ENCODE measurements around the gene SIL1. TPM values are rescaled to one million over a fixed set of nuclear protein-coding genes. Genes with fewer than 3 reads are reported as not detected.

SIL1 gene
- total RNA-seq, 1 experiment from 2014 or later, result 10.7 TPM

DNA sequence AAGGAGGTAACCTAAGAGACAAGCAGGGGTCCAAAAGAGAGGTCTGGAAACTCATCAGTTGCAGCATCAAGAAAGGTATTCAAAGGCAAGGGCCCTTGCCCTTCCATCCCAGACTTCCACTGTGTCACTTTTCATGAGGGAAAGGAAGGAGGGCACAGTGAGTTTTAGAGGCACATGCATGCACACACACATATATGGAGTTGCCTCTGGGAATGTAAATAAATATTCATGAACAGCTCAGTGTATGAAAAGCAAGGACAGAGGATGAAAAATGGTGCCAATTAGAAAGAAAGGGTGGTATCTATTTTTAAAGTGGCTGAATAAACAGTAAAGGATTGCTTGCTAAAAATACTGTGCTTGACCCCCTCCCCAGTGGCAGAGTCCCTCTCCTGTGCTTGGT is 217.7 kb downstream of the SIL1 start:
- H3K36me3 Mint-ChIP-seq, result no peaks in the 10 kb centered on the region
- POLR2A ChIA-PET, result no interaction called here

More for the DNA sequence above, 217.7 kb downstream of the SIL1 start:
- Mint-ChIP-seq H3K4me1 (peaks cover 20% of the 10 kb centered on the region), H3K4me3 (no peak overlapping the region), H3K9me3 (no peaks in the 10 kb centered on the region), H3K27me3 (ENCODE audit: low read depth) (no peaks in the 10 kb centered on the region; the same call in 1 of the 2 replicates), H3K27ac (no peak overlapping the region)
- DNase-seq (ENCODE audit: low spot score) (no peak), ATAC-seq (no peak)
- CTCF ChIA-PET, result no interaction called here
- TF ChIP-seq, protein P1, sequence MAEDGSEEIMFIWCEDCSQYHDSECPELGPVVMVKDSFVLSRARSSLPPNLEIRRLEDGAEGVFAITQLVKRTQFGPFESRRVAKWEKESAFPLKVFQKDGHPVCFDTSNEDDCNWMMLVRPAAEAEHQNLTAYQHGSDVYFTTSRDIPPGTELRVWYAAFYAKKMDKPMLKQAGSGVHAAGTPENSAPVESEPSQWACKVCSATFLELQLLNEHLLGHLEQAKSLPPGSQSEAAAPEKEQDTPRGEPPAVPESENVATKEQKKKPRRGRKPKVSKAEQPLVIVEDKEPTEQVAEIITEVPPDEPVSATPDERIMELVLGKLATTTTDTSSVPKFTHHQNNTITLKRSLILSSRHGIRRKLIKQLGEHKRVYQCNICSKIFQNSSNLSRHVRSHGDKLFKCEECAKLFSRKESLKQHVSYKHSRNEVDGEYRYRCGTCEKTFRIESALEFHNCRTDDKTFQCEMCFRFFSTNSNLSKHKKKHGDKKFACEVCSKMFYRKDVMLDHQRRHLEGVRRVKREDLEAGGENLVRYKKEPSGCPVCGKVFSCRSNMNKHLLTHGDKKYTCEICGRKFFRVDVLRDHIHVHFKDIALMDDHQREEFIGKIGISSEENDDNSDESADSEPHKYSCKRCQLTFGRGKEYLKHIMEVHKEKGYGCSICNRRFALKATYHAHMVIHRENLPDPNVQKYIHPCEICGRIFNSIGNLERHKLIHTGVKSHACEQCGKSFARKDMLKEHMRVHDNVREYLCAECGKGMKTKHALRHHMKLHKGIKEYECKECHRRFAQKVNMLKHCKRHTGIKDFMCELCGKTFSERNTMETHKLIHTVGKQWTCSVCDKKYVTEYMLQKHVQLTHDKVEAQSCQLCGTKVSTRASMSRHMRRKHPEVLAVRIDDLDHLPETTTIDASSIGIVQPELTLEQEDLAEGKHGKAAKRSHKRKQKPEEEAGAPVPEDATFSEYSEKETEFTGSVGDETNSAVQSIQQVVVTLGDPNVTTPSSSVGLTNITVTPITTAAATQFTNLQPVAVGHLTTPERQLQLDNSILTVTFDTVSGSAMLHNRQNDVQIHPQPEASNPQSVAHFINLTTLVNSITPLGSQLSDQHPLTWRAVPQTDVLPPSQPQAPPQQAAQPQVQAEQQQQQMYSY (CRISPR knock-in tag; IDR thresholded peaks at IDR 0.05), result no peak
- TF ChIP-seq SP1 (CRISPR knock-in tag; conservative IDR thresholded peaks at IDR 0.05) (no peak), IRF2 (CRISPR knock-in tag; IDR thresholded peaks at IDR 0.05; ENCODE audit: borderline replicate concordance, low read depth) (no peak), CBFB (CRISPR knock-in tag; IDR thresholded peaks at IDR 0.05; ENCODE audit: low read depth) (no peak), MXD4 (CRISPR knock-in tag; IDR thresholded peaks at IDR 0.05; ENCODE audit: borderline replicate concordance) (no peak), ATF1 (CRISPR knock-in tag; IDR thresholded peaks at IDR 0.05) (no peak), JAZF1 (CRISPR knock-in tag; IDR thresholded peaks at IDR 0.05) (no peak), TEAD4 (CRISPR knock-in tag; IDR thresholded peaks at IDR 0.05) (no peak), JUN (CRISPR knock-in tag; IDR thresholded peaks at IDR 0.05) (no peak), TP53 (CRISPR knock-in tag; IDR thresholded peaks at IDR 0.05) (no peak), MYBL2 (CRISPR knock-in tag; IDR thresholded peaks at IDR 0.05) (no peak), NFYB (CRISPR knock-in tag; conservative IDR thresholded peaks at IDR 0.05; ENCODE audit: low read depth) (no peak), ZNF671 (CRISPR knock-in tag; IDR thresholded peaks at IDR 0.05) (no peak), SMAD3 (CRISPR knock-in tag; IDR thresholded peaks at IDR 0.05; ENCODE audit: borderline replicate concordance) (no peak), ZNF121 (CRISPR knock-in tag; IDR thresholded peaks at IDR 0.05) (no peak)
- TF ChIP-seq, protein P2, sequence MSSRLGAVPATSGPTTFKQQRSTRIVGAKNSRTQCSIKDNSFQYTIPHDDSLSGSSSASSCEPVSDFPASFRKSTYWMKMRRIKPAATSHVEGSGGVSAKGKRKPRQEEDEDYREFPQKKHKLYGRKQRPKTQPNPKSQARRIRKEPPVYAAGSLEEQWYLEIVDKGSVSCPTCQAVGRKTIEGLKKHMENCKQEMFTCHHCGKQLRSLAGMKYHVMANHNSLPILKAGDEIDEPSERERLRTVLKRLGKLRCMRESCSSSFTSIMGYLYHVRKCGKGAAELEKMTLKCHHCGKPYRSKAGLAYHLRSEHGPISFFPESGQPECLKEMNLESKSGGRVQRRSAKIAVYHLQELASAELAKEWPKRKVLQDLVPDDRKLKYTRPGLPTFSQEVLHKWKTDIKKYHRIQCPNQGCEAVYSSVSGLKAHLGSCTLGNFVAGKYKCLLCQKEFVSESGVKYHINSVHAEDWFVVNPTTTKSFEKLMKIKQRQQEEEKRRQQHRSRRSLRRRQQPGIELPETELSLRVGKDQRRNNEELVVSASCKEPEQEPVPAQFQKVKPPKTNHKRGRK (CRISPR knock-in tag; IDR thresholded peaks at IDR 0.05; ENCODE audit: borderline replicate concordance), result no peak
- TF ChIP-seq, protein P3, sequence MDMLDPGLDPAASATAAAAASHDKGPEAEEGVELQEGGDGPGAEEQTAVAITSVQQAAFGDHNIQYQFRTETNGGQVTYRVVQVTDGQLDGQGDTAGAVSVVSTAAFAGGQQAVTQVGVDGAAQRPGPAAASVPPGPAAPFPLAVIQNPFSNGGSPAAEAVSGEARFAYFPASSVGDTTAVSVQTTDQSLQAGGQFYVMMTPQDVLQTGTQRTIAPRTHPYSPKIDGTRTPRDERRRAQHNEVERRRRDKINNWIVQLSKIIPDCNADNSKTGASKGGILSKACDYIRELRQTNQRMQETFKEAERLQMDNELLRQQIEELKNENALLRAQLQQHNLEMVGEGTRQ (CRISPR knock-in tag; IDR thresholded peaks at IDR 0.05), result no peak
- TF ChIP-seq, protein P4, sequence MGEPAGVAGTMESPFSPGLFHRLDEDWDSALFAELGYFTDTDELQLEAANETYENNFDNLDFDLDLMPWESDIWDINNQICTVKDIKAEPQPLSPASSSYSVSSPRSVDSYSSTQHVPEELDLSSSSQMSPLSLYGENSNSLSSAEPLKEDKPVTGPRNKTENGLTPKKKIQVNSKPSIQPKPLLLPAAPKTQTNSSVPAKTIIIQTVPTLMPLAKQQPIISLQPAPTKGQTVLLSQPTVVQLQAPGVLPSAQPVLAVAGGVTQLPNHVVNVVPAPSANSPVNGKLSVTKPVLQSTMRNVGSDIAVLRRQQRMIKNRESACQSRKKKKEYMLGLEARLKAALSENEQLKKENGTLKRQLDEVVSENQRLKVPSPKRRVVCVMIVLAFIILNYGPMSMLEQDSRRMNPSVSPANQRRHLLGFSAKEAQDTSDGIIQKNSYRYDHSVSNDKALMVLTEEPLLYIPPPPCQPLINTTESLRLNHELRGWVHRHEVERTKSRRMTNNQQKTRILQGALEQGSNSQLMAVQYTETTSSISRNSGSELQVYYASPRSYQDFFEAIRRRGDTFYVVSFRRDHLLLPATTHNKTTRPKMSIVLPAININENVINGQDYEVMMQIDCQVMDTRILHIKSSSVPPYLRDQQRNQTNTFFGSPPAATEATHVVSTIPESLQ (CRISPR knock-in tag; IDR thresholded peaks at IDR 0.05), result no peak
- TF ChIP-seq, protein P5, sequence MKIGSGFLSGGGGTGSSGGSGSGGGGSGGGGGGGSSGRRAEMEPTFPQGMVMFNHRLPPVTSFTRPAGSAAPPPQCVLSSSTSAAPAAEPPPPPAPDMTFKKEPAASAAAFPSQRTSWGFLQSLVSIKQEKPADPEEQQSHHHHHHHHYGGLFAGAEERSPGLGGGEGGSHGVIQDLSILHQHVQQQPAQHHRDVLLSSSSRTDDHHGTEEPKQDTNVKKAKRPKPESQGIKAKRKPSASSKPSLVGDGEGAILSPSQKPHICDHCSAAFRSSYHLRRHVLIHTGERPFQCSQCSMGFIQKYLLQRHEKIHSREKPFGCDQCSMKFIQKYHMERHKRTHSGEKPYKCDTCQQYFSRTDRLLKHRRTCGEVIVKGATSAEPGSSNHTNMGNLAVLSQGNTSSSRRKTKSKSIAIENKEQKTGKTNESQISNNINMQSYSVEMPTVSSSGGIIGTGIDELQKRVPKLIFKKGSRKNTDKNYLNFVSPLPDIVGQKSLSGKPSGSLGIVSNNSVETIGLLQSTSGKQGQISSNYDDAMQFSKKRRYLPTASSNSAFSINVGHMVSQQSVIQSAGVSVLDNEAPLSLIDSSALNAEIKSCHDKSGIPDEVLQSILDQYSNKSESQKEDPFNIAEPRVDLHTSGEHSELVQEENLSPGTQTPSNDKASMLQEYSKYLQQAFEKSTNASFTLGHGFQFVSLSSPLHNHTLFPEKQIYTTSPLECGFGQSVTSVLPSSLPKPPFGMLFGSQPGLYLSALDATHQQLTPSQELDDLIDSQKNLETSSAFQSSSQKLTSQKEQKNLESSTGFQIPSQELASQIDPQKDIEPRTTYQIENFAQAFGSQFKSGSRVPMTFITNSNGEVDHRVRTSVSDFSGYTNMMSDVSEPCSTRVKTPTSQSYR (CRISPR knock-in tag; IDR thresholded peaks at IDR 0.05), result no peak

Measured in WTC11 (cell line).